ENCODE measurements around the gene FBLN1.

- TF ChIP-seq UBTF (IDR thresholded peaks at IDR 0.05; ENCODE audit: borderline replicate concordance in 1 of 2, low read depth in 2 of 2, low read length in 2 of 2) = no peak
- TF ChIP-seq KAT2B (IDR thresholded peaks at IDR 0.05; ENCODE audit: low read depth, low read length) = no peak
- TF ChIP-seq, protein P1, sequence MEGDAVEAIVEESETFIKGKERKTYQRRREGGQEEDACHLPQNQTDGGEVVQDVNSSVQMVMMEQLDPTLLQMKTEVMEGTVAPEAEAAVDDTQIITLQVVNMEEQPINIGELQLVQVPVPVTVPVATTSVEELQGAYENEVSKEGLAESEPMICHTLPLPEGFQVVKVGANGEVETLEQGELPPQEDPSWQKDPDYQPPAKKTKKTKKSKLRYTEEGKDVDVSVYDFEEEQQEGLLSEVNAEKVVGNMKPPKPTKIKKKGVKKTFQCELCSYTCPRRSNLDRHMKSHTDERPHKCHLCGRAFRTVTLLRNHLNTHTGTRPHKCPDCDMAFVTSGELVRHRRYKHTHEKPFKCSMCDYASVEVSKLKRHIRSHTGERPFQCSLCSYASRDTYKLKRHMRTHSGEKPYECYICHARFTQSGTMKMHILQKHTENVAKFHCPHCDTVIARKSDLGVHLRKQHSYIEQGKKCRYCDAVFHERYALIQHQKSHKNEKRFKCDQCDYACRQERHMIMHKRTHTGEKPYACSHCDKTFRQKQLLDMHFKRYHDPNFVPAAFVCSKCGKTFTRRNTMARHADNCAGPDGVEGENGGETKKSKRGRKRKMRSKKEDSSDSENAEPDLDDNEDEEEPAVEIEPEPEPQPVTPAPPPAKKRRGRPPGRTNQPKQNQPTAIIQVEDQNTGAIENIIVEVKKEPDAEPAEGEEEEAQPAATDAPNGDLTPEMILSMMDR (IDR thresholded peaks at IDR 0.05 in 2 of 3, conservative IDR thresholded peaks at IDR 0.05 in 1 of 3; ENCODE audit: insufficient read depth in 2 of 3, low read depth in 1 of 3, low read length in 3 of 3) = no peak
- no peak for TF ChIP-seq RAD21 (CRISPR knock-in tag; conservative IDR thresholded peaks at IDR 0.05 in 1 of 2, IDR thresholded peaks at IDR 0.05 in 1 of 2)
- no peak for TF ChIP-seq CBFB (CRISPR knock-in tag; IDR thresholded peaks at IDR 0.05)
- TF ChIP-seq, protein P2, sequence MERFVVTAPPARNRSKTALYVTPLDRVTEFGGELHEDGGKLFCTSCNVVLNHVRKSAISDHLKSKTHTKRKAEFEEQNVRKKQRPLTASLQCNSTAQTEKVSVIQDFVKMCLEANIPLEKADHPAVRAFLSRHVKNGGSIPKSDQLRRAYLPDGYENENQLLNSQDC (CRISPR knock-in tag; IDR thresholded peaks at IDR 0.05) = no peak
- TF ChIP-seq SPI1 (IDR thresholded peaks at IDR 0.05; ENCODE audit: borderline replicate concordance, low read depth, low read length) = no peak
- TF ChIP-seq ZNF184 (CRISPR knock-in tag; IDR thresholded peaks at IDR 0.05) = no peak
- no peak for TF ChIP-seq ETV1 (tag; conservative IDR thresholded peaks at IDR 0.05; ENCODE audit: low read depth)
- no peak for TF ChIP-seq EZH2 (IDR thresholded peaks at IDR 0.05; ENCODE audit: borderline replicate concordance, low read depth, low read length)
Measured at GRCh38 chr22:45507798-45508197, 5.1 kb downstream of the FBLN1 start.

All from K562 (cell line).